CD8-positive, alpha-beta memory T cell (primary cell): ENCODE data around the gene ZNF738. TPM values are rescaled to one million over a fixed set of nuclear protein-coding genes. Genes with fewer than 3 reads are reported as not detected.
A peak's percentile ranks its signal among the peaks of the same experiment; 100 is the strongest.

Experiments used
- CTCF ChIA-PET: fragments of 350-600 bp; sonication (Branson Sonifier 250); formaldehyde crosslinking; loops from one replicate; lab custom pipeline; 2021; ENCODE audit warnings: antibody characterized with exemption; lab: Charles Lee
- POLR2A ChIA-PET: fragments of 350-600 bp; sonication (Branson Sonifier 250); formaldehyde crosslinking; loops from one replicate; lab custom pipeline; 2021; ENCODE audit warnings: antibody characterized with exemption; lab: Charles Lee
- DNase-seq, 5 donors: peaks; one replicate each; pipeline versions ENCODE4 v3.0.0 to v3.0.0-alpha.2; 2020 to 2022; ENCODE audit warnings: mixed read lengths in 1 of 5
- H3K27ac ChIP-seq: one replicate; pipeline ENCODE4 v1.7.0; 2013; ENCODE audit warnings: low read depth, mild to moderate bottlenecking, low read length, moderate library complexity
- H3K27me3 ChIP-seq: 2 replicates; pipeline ENCODE4 v1.7.0; 2013; ENCODE audit warnings: low read length, mild to moderate bottlenecking; ENCODE audit not compliant: insufficient read depth, poor library complexity, severe bottlenecking
- H3K36me3 ChIP-seq: 2 replicates; pipeline ENCODE4 v1.7.0; 2013; ENCODE audit warnings: mild to moderate bottlenecking, low read length, moderate library complexity; ENCODE audit not compliant: insufficient read depth
- H3K4me1 ChIP-seq: 2 replicates; pipeline ENCODE4 v1.7.0; 2013; ENCODE audit warnings: mild to moderate bottlenecking, low read length, moderate library complexity; ENCODE audit not compliant: insufficient read depth
- H3K4me3 ChIP-seq: 2 replicates; pipeline ENCODE4 v1.7.0; 2013; ENCODE audit warnings: mild to moderate bottlenecking, low read length
- H3K9me3 ChIP-seq: 2 replicates; pipeline ENCODE4 v1.7.0; 2013; ENCODE audit warnings: mild to moderate bottlenecking, low read length
- H3K27ac Mint-ChIP-seq, 8 donors: one replicate each; pipeline ENCODE4 v1.8.0; 2020 to 2021; ENCODE audit warnings: mixed read lengths in 8 of 8, mild to moderate bottlenecking in 6 of 8, inconsistent platforms in 3 of 8, moderate library complexity in 3 of 8
- H3K27me3 Mint-ChIP-seq, 2 donors: one replicate each; pipeline ENCODE4 v1.8.0; 2020 to 2021; ENCODE audit warnings: mixed read lengths in 2 of 2, mild to moderate bottlenecking in 1 of 2, moderate library complexity in 1 of 2
- H3K36me3 Mint-ChIP-seq, 3 donors: one replicate each; pipeline ENCODE4 v1.8.0; 2020 to 2021; ENCODE audit warnings: mixed read lengths in 3 of 3, inconsistent platforms in 1 of 3, mild to moderate bottlenecking in 1 of 3
- H3K4me1 Mint-ChIP-seq, 3 donors: one replicate each; pipeline ENCODE4 v1.8.0; 2020 to 2021; ENCODE audit warnings: mixed read lengths in 3 of 3, inconsistent platforms in 1 of 3, mild to moderate bottlenecking in 1 of 3
- H3K4me3 Mint-ChIP-seq, 7 donors: one replicate each; pipeline ENCODE4 v1.8.0; 2020 to 2021; ENCODE audit warnings: mixed read lengths in 7 of 7, mild to moderate bottlenecking in 6 of 7, moderate library complexity in 4 of 7, inconsistent platforms in 2 of 7
- H3K9me3 Mint-ChIP-seq, 5 donors: one replicate each; pipeline ENCODE4 v1.8.0; 2020 to 2022; ENCODE audit warnings: mixed read lengths in 5 of 5, mild to moderate bottlenecking in 3 of 5, moderate library complexity in 2 of 5, inconsistent platforms in 1 of 5
- polyA plus RNA-seq: library from polyadenylated mRNA; unstranded; fragments of 300-500 nt; fragmentation: Illumina TruSeq; gene quantifications from one replicate; pipeline ENCODE4 v1.2.3, GENCODE V29; 2021
- total RNA-seq, 2 experiments: library from RNA; stranded (reverse); gene quantifications; one replicate each; pipeline ENCODE4 v1.2.3, GENCODE V29; 2021

ZNF738 gene
- total and polyA plus RNA-seq, 3 experiments from 2014 or later: 4.2 to 8.4 (median 8.3) TPM

- H3K4me3 Mint-ChIP-seq: no peak overlapping the region
- no peak overlapping the region for H3K27ac ChIP-seq
- no peaks in the 10 kb centered on the region for H3K4me1 ChIP-seq
- H3K27me3 Mint-ChIP-seq: no peaks in the 10 kb centered on the region
- no peaks in the 10 kb centered on the region for H3K4me1 Mint-ChIP-seq
- peaks cover 56 to 87% (median 83%) of the 10 kb centered on the region in 5 donors for H3K9me3 Mint-ChIP-seq
- H3K27ac Mint-ChIP-seq: no peak overlapping the region
- no peaks in the 10 kb centered on the region for H3K27me3 ChIP-seq
- peaks cover 25 to 57% (median 50%) of the 10 kb centered on the region in 3 donors for H3K36me3 Mint-ChIP-seq
- peaks cover 47% of the 10 kb centered on the region for H3K9me3 ChIP-seq
- DNase-seq: no peak
- H3K4me3 ChIP-seq: no peak overlapping the region
- ChIA-PET POLR2A (no interaction called here), CTCF (no interaction called here)
- no peaks in the 10 kb centered on the region for H3K36me3 ChIP-seq
Measured at GRCh38 chr19:21383980-21384582, 25.3 kb downstream of the ZNF738 start.

- H3K27ac Mint-ChIP-seq: peak overlapping the region in 2 of 8 donors; percentile 60 to 73
Measured at GRCh38 chr19:21396121-21396520, 37.3 kb downstream of the ZNF738 start.

GRCh38 chr19:21396893-21397572 is 38.2 kb downstream of the ZNF738 start, which contains the start of gene ZNF493:
Gene ZNF493, plus strand, starts transcription at chr19:21397133. Its CDS starts 105 bp downstream, at chr19:21397238.
- Histone ChIP-seq H3K27me3 (no peaks in the 10 kb centered on the region), H3K27ac (peak within 1 kb of the TSS; percentile 75), H3K9me3 (peaks cover 4% of the 10 kb centered on the region), H3K4me3 (peak within 1 kb of the TSS; percentile 78), H3K4me1 (peaks cover 19% of the 10 kb centered on the region), H3K36me3 (no peaks in the 10 kb centered on the region)
- DNase-seq: peak; percentile 80 to 93 (median 89)
- Mint-ChIP-seq H3K9me3 (peaks cover 0 to 13% (median 6%) of the 10 kb centered on the region in 5 donors), H3K27ac (peak within 1 kb of the TSS; percentile 62 to 97 (median 92)), H3K4me3 (peak within 1 kb of the TSS; percentile 94 to 99 (median 97)), H3K4me1 (peaks cover 36 to 48% (median 46%) of the 10 kb centered on the region in 3 donors), H3K27me3 (no peaks in the 10 kb centered on the region), H3K36me3 (peaks cover 13 to 33% (median 29%) of the 10 kb centered on the region in 3 donors)
- POLR2A ChIA-PET: interaction anchor here (0.6 to 2.1 kb wide), 4 partner anchors 12 to 109 kb away, joined by 5 to 18 read pairs (median 10); partner anchors contain the start of genes ZNF429, ZNF708 and ZNF738
- CTCF ChIA-PET: interaction anchor here (0.6 to 1.0 kb wide), 2 partner anchors 11 to 68 kb away, joined by 3 read pairs; partner anchors contain the start of gene ZNF708

More at GRCh38 chr19:21396121-21396520, 37.3 kb downstream of the ZNF738 start:
- CTCF ChIA-PET: interaction anchor here (0.6 kb wide), 1 partner anchor 12 kb away, joined by 3 read pairs; no protein-coding TSS in a partner anchor
- POLR2A ChIA-PET: interaction anchor here (1.2 to 2.1 kb wide), 3 partner anchors 37 to 110 kb away, joined by 5 to 18 read pairs (median 13); partner anchors contain the start of genes ZNF429, ZNF708 and ZNF738
- H3K4me3 ChIP-seq: no peak overlapping the region
- peaks cover 18% of the 10 kb centered on the region for H3K4me1 ChIP-seq
- Mint-ChIP-seq H3K27me3 (no peaks in the 10 kb centered on the region), H3K4me3 (no peak overlapping the region), H3K9me3 (peaks cover 0 to 21% (median 12%) of the 10 kb centered on the region in 5 donors), H3K4me1 (peaks cover 35 to 44% (median 42%) of the 10 kb centered on the region in 3 donors), H3K36me3 (peaks cover 12 to 35% (median 30%) of the 10 kb centered on the region in 3 donors)
- no peak overlapping the region for H3K27ac ChIP-seq
- H3K36me3 ChIP-seq: no peaks in the 10 kb centered on the region
- no peak for DNase-seq
- no peaks in the 10 kb centered on the region for H3K27me3 ChIP-seq
- peaks cover 4% of the 10 kb centered on the region for H3K9me3 ChIP-seq

- Histone ChIP-seq H3K4me3 (no peak overlapping the region), H3K4me1 (peaks cover 24% of the 10 kb centered on the region), H3K27ac (no peak overlapping the region), H3K27me3 (no peaks in the 10 kb centered on the region), H3K9me3 (peaks cover 4% of the 10 kb centered on the region), H3K36me3 (no peaks in the 10 kb centered on the region)
- CTCF ChIA-PET: no interaction called here
- no peak for DNase-seq
- H3K27me3 Mint-ChIP-seq: no peaks in the 10 kb centered on the region
- H3K36me3 Mint-ChIP-seq: peaks cover 20 to 49% (median 31%) of the 10 kb centered on the region in 3 donors
- H3K9me3 Mint-ChIP-seq: peaks cover 0 to 5% (median 0%) of the 10 kb centered on the region in 5 donors
- peak overlapping the region; percentile 42 to 99 (median 74) for H3K4me3 Mint-ChIP-seq
- peak overlapping the region in 2 of 8 donors; percentile 50 to 58 for H3K27ac Mint-ChIP-seq
- POLR2A ChIA-PET: no interaction called here
- H3K4me1 Mint-ChIP-seq: peaks cover 50 to 66% (median 64%) of the 10 kb centered on the region in 3 donors
Measured at GRCh38 chr19:21398851-21399250, 40.1 kb downstream of the ZNF738 start.

- CTCF ChIA-PET: interaction anchor here (1.7 kb wide), 1 partner anchor 9 kb away, joined by 4 read pairs; no protein-coding TSS in a partner anchor
Measured at GRCh38 chr19:21402303-21402985, 43.6 kb downstream of the ZNF738 start.

GRCh38 chr19:21410166-21410565 is 51.4 kb downstream of the ZNF738 start:
- Histone ChIP-seq H3K9me3 (peaks cover 5% of the 10 kb centered on the region), H3K4me3 (no peak overlapping the region), H3K36me3 (peaks cover 11% of the 10 kb centered on the region), H3K4me1 (no peaks in the 10 kb centered on the region), H3K27ac (no peak overlapping the region), H3K27me3 (no peaks in the 10 kb centered on the region)
- peaks cover 14 to 57% (median 31%) of the 10 kb centered on the region in 5 donors for H3K9me3 Mint-ChIP-seq
- H3K27me3 Mint-ChIP-seq: no peaks in the 10 kb centered on the region
- DNase-seq: no peak
- H3K36me3 Mint-ChIP-seq: peaks cover 51 to 81% (median 78%) of the 10 kb centered on the region in 3 donors
- no peak overlapping the region for H3K27ac Mint-ChIP-seq
- H3K4me3 Mint-ChIP-seq: no peak overlapping the region
- ChIA-PET CTCF (no interaction called here), POLR2A (no interaction called here)
- H3K4me1 Mint-ChIP-seq: peaks cover 4 to 8% (median 8%) of the 10 kb centered on the region in 3 donors

More at GRCh38 chr19:21402303-21402985, 43.6 kb downstream of the ZNF738 start:
- POLR2A ChIA-PET: no interaction called here
- H3K4me1 ChIP-seq: peaks cover 20% of the 10 kb centered on the region
- peaks cover 11% of the 10 kb centered on the region for H3K36me3 ChIP-seq
- no peak overlapping the region for H3K27ac ChIP-seq
- peaks cover 4% of the 10 kb centered on the region for H3K9me3 ChIP-seq
- Mint-ChIP-seq H3K4me1 (peaks cover 57 to 74% (median 70%) of the 10 kb centered on the region in 3 donors), H3K27me3 (no peaks in the 10 kb centered on the region), H3K4me3 (no peak overlapping the region), H3K36me3 (peaks cover 36 to 65% (median 52%) of the 10 kb centered on the region in 3 donors), H3K9me3 (peaks cover 0 to 12% (median 0%) of the 10 kb centered on the region in 5 donors), H3K27ac (no peak overlapping the region)
- DNase-seq: no peak
- no peaks in the 10 kb centered on the region for H3K27me3 ChIP-seq
- H3K4me3 ChIP-seq: no peak overlapping the region

- no peaks in the 10 kb centered on the region for H3K4me1 ChIP-seq
- no peaks in the 10 kb centered on the region for H3K36me3 ChIP-seq
- no peak overlapping the region for H3K4me3 ChIP-seq
- Mint-ChIP-seq H3K36me3 (peaks cover 14 to 74% (median 71%) of the 10 kb centered on the region in 3 donors), H3K4me1 (no peaks in the 10 kb centered on the region), H3K27me3 (no peaks in the 10 kb centered on the region), H3K27ac (no peak overlapping the region), H3K4me3 (no peak overlapping the region), H3K9me3 (peaks cover 71 to 96% (median 91%) of the 10 kb centered on the region in 5 donors)
- no peak overlapping the region for H3K27ac ChIP-seq
- DNase-seq: no peak
- ChIA-PET POLR2A (no interaction called here), CTCF (no interaction called here)
- H3K9me3 ChIP-seq: peaks cover 43% of the 10 kb centered on the region
- no peaks in the 10 kb centered on the region for H3K27me3 ChIP-seq
Measured at GRCh38 chr19:21422244-21422643, 63.4 kb downstream of the ZNF738 start.
